Left ventricle myocardium inferior (tissue), 1 donor: ENCODE measurements around the gene CAST. TPM values are rescaled to one million over a fixed set of nuclear protein-coding genes. Genes with fewer than 3 reads are reported as not detected.

Experiments
- DNase-seq: peaks from one replicate; pipeline ENCODE4 v3.0.0-alpha.2; 2020
- H3K27ac ChIP-seq: fragments of 200-600 bp; replicated peaks from 2 replicates; pipeline ENCODE4 v1.8.0; 2021
- H3K27me3 ChIP-seq: fragments of 200-600 bp; 2 replicates; pipeline ENCODE4 v1.8.0; 2021; ENCODE audit warnings: low read depth
- H3K36me3 ChIP-seq: fragments of 200-600 bp; 2 replicates; pipeline ENCODE4 v1.8.0; 2021
- H3K4me1 ChIP-seq: fragments of 200-600 bp; 2 replicates; pipeline ENCODE4 v1.8.0; 2021
- H3K4me3 ChIP-seq: fragments of 200-600 bp; 2 replicates; pipeline ENCODE4 v1.8.0; 2021; ENCODE audit warnings: mild to moderate bottlenecking, moderate library complexity
- H3K9me3 ChIP-seq: fragments of 200-600 bp; replicated peaks from 2 replicates; pipeline ENCODE4 v1.8.0; 2021
- intact Hi-C: fragments of 100-400 bp; cut with micrococcal nuclease; formaldehyde crosslinking; loops from one replicate; pipeline ENCODE4 v1.11.0; 2022
- total RNA-seq: library from RNA; stranded (reverse); fragmentation: NEBNext Ultra II Directional; extraction: Animal tissue kit (Norgen Biotek cat#: 25700); gene quantifications from one replicate; pipeline ENCODE4 v1.2.1, GENCODE V29; 2021
- TF ChIP-seq, protein P1 (sequence below): fragments of 200-600 bp; IDR thresholded peaks from 2 replicates; pipeline ENCODE4 v1.8.0; 2021; ENCODE audit warnings: antibody characterized with exemption, mild to moderate bottlenecking, borderline replicate concordance
- donor health status: DM: no; HTN: yes; CAD: no; lungs with severe emphysema.

Gene CAST
- total RNA-seq, 1 donor from 2014 or later: 649 TPM

DNA sequence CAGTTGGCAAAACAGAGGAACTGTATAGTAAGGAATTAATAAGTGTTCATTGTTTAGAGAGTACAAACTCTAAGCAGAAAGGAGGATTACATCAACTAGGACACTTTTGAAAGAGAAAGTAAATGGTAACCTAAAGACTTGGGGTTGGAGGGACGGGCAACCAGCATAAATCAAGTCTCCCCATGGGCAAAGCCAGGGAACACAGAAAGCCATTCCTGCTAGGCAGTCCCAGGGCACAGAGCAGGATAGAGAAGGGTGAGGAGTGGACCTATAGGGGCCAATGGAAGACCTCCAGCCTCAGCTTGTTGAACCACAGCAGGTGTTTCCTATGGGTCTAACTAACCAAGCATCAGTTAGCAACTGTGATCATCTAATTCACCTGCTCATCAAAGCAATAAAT is 154.8 kb downstream of the CAST start:
- DNase-seq: no peak
- H3K27ac ChIP-seq: no peak overlapping the region

DNA sequence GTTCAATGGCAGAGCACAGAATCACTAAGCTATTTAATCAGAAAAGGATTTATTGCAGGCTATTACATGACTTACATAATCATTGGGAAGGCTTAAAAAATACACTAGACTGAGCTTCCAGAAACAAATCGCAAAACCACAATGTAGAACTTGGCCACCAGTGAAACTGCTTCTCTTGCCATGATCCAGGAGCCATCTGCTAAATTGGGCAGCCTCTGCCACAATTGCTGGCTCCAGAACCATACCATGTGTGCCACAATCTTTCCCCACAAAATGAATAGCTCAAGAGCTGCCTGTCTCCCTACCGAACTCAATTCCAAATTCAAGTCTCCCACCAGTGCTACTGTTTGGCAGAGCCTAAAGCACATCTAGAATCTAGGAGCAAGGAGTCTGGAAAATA is 155.3 kb downstream of the CAST start:
- Histone ChIP-seq H3K4me3 (no peak overlapping the region), H3K36me3 (no peaks in the 10 kb centered on the region), H3K4me1 (peaks cover 9% of the 10 kb centered on the region), H3K27me3 (no peaks in the 10 kb centered on the region), H3K27ac (no peak overlapping the region), H3K9me3 (no peaks in the 10 kb centered on the region)
- no peak for DNase-seq
- intact Hi-C loops: no loop called here
- TF ChIP-seq, protein P1, sequence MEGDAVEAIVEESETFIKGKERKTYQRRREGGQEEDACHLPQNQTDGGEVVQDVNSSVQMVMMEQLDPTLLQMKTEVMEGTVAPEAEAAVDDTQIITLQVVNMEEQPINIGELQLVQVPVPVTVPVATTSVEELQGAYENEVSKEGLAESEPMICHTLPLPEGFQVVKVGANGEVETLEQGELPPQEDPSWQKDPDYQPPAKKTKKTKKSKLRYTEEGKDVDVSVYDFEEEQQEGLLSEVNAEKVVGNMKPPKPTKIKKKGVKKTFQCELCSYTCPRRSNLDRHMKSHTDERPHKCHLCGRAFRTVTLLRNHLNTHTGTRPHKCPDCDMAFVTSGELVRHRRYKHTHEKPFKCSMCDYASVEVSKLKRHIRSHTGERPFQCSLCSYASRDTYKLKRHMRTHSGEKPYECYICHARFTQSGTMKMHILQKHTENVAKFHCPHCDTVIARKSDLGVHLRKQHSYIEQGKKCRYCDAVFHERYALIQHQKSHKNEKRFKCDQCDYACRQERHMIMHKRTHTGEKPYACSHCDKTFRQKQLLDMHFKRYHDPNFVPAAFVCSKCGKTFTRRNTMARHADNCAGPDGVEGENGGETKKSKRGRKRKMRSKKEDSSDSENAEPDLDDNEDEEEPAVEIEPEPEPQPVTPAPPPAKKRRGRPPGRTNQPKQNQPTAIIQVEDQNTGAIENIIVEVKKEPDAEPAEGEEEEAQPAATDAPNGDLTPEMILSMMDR: no peak

More for the DNA sequence above, 154.8 kb downstream of the CAST start:
- Histone ChIP-seq H3K9me3 (no peaks in the 10 kb centered on the region), H3K4me3 (no peak overlapping the region), H3K36me3 (no peaks in the 10 kb centered on the region), H3K4me1 (peaks cover 8% of the 10 kb centered on the region), H3K27me3 (no peaks in the 10 kb centered on the region)
- TF ChIP-seq, protein P1: no peak
- intact Hi-C loops: no loop called here

DNA sequence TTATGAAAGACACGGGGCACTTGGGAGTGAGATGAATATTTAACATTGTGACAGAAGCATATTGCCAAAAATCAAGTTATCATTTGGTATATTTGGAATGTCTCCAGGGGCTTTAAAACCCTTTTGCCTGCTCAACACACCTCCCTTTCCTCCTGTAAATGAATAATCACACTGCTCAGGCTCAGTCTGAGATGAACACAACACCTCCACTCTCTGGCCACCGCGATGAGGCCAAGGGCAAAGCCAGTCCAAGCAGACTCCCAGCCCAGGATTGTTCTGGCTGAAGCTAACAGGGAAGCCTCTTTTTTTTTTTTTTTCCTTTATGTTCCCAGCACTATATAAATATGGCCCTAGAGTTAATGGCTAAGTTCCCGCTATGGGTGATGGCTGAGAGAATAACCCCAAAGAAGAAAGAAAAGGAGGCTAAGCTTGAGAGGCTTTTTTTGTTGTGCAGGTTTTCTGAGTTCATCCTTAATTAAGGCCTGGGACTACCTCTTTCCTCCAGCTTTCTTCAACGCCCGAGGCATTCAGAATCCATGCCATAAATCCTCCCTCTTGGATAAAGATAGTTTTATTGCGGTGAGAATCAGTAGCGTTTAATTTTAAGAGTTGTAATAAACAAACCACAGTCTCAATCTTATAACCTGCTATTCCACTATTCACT is 156.1 kb downstream of the CAST start:
- Histone ChIP-seq H3K9me3 (no peaks in the 10 kb centered on the region), H3K27ac (no peak overlapping the region), H3K4me1 (peaks cover 9% of the 10 kb centered on the region), H3K27me3 (no peaks in the 10 kb centered on the region), H3K4me3 (no peak overlapping the region), H3K36me3 (no peaks in the 10 kb centered on the region)
- TF ChIP-seq, protein P1: no peak
- no peak for DNase-seq
- intact Hi-C loops: no loop called here

DNA sequence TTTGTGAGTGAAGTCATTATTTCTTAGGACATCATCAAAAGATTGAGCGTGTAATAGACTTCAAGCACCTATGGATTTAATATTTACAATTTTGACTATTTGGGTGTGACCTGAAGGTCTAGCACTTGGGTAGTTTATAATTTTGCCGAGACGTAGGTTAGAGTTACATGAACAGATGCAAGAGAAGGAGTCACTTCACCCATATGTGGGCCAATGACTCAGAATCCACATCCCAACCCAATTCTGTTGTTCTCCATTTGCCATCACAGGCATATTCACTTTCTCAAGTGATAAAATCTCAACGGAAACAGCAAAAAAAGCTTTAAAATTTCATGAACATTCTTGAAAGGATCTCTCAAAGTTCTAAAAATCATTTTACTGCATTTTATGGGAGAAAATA is 157.6 kb downstream of the CAST start:
- no peak overlapping the region for H3K27ac ChIP-seq
- no peaks in the 10 kb centered on the region for H3K36me3 ChIP-seq
- intact Hi-C loops: no loop called here
- peaks cover 9% of the 10 kb centered on the region for H3K4me1 ChIP-seq
- no peak overlapping the region for H3K4me3 ChIP-seq
- H3K9me3 ChIP-seq: no peaks in the 10 kb centered on the region
- H3K27me3 ChIP-seq: no peaks in the 10 kb centered on the region
- TF ChIP-seq, protein P1: no peak
- no peak for DNase-seq

DNA sequence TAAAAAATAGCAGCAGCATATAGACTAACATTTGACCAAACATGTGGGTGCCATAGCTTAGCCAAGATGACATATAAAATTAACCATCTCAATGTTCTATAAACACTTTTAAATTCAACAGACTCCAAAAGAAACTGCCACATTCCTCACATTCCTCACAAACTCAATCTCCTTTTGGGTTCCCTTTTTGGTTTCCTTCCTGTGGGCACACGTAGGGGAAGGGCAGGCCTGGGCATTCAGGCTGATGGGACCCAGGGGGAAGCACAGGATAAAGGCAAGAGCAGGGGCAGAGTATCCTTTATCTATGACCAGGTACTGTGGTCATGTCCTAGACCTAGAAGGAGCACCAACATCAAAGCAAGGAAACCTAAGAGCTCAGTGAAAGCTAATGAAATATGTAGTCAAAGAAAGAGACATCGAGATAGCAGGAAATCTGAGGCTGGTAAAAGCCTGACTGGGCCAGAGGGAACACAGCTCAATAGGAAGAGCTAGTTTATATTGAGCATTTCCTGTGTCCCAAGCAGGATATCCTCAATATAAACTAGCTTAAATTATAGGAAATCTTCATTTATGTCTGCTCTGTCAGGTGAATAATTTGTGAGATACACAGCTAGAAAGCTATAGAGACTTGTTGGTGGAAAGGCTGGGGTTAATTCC is 159.2 kb downstream of the CAST start:
- Histone ChIP-seq H3K36me3 (no peaks in the 10 kb centered on the region), H3K27ac (no peak overlapping the region), H3K27me3 (no peaks in the 10 kb centered on the region), H3K4me1 (peaks cover 9% of the 10 kb centered on the region), H3K4me3 (no peak overlapping the region), H3K9me3 (no peaks in the 10 kb centered on the region)
- intact Hi-C loops: no loop called here
- TF ChIP-seq, protein P1: no peak
- no peak for DNase-seq
